Activated CD4-positive, alpha-beta T cell treated with anti-CD3 and anti-CD28 coated beads for 4 hours (primary cell): ENCODE results near the gene LMLN.
"Not testable (repeated sequence)": the region's sequence is repeated elsewhere in the genome, so short reads cannot be mapped to it uniquely, and the experiment has no call there.

Source experiments
- DNase-seq, 2 donors: peaks; one replicate each; pipeline ENCODE4 v3.0.0-alpha.2; 2020

The LMLN gene

DNA sequence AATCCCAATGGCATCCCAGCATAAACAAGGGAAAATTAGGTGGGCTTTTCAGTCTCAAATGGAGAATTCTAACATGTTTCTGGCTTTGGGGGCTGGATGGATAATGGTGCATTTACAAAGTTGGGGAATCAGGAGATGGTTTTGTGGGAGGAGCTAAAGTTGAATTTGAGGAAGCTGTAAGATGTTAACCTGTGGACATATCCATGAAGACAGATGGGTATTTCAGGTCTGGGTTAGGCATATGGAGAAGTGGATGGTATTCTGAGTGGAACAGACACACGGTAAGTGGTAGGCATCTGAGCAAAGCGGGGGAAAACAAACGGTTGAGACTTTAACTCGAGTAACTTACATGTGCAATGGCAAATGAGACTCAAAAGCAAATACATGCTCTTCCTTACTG lies 1.7 kb upstream of the LMLN start:
- DNase-seq: no peak

DNA sequence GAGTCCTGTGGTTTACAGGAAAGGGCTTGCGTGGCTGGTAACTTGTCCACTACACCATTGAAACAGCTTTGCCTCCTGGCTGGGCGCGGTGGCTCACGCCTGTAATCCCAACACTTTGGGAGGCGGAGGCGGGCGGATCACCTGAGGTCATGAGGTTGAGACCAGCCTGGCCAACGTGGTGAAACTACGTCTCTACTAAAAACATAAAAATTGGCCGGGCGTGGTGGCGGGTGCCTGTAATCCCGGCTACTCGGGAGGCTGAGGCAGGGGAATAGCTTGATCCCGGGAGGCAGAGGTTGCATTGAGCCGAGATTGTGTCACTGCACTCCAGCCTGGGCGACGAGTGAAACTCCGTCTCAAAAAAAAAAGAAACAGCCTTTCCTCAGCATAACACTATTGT lies 1.2 kb upstream of the LMLN start:
- not testable (repeated sequence) for DNase-seq

DNA sequence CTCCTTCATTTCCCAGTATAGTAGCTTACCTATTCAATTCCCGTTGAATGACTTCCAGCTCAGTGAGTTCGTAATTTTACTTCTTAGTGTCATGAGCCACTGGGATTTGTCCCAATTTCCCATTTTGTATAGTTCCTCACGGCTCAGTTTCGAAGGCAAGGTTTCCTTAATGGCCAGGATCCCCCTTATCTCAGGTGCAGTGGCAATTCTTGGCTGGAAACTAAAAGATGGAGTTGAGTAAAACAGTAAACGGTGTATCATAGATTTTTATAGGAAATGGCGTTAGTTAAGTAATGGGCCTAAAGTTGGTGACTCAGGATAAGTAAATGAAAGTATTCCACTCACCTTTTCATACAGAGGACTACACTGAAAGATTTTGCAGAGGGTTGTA lies 522 bp upstream of the LMLN start:
- DNase-seq: no peak

- no peak for DNase-seq
Observed at GRCh38 chr3:197960694-197961581, 921 bp downstream of the LMLN start.

GRCh38 chr3:197961582-197961945 lies 1.5 kb downstream of the LMLN start:
- no peak for DNase-seq

DNA sequence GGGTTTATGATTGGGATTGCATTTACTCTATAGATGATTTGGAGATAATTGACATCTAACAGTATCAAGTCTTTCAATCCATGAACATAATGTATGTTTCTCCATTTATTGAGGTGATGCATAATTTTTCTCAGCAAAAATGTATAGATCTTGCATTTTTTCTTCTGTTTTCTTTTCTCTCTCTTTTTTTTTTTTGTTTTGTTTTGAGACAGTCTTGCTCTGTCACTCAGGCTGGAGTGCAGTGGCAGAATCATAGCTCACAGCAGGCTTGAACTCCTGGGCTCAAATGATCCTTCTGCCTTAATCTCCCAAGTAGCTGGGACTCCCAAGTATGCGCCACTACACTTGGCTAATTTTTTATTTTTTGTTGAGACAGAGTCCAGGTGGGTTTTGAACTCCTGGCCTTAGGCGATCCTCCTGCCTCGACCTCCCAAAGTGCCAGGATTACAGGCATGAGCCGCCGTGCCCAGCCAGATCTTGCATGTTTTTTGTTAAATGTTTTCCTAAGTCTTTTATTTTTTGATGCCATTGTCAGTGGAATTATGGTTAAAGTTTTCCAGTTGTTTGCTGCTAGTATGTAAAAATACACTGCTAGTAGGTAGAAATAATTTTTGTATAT lies 3.1 kb downstream of the LMLN start:
- DNase-seq: no peak

DNA sequence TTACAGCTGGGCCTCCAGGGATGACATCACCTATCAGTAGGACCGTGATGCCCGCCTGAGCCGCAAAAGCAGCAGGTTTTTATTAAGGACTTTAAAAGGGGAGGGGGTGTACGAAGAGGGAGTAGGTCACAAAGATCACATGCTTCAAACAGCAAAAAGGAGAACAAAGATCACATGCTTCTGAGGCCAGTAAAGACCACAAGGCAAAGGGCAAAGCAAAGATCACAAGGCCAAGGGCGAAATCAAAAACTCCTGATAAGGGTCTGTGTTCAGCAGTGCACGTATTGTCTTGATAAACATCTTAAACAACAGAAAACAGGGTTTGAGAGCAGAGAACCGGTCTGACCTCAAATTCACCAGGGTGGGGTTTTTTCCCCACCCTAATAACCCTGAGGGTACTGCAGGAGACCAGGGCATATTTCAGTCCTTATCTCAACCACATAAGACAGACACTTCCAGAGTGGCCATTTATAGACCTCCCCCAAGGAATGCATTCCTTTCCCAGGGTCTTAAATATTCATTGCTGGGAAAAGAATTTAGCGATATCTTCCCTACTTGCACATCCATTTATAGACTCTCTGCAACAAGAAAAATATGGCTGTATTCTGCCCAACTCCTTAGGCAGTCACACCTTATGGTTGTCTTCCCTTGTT lies 7.4 kb downstream of the LMLN start:
- not testable (repeated sequence) for DNase-seq

- DNase-seq: no peak
Observed at GRCh38 chr3:197970588-197970987, 10.6 kb downstream of the LMLN start.

GRCh38 chr3:197974016-197974415 lies 14.0 kb downstream of the LMLN start:
- DNase-seq: no peak

DNA sequence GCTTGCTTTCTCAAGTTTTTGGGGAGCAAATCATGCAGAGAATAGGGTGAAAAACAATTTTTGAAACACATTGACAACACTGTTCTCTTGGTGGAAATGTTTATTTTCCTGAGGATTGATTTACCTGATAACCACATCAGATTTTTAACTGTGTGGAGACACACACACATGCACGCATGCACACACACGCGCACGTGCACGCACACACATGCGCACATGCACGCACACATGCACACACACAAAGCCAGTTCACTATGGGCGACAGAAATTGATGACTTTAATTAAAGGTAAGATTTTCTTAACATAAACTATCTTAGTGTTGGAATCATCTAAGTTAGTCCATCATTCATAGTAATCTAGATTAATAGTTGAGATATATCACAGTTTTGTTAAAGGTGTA lies 15.3 kb downstream of the LMLN start:
- DNase-seq: no peak

- no peak for DNase-seq
Observed at GRCh38 chr3:197983076-197983475, 23.1 kb downstream of the LMLN start.

DNA sequence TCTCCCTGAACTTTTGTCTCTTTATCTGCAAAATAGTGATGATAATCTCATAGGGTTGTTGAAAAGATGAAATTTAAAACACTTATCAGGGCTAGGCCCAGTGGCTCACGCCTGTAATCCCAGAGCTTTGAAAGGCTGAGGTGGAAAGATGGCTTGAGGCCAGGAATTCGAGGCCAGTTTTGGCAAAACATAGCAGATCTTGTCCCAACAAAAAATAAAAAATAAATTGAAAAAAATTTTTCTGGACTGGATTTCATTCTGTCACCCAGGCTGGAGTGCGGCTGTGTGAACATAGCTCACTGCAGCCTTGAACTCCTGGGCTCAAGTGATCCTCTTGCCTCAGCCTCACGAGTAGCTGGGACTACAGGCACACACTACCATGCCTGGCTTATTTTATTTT lies 29.6 kb downstream of the LMLN start:
- no peak for DNase-seq

DNA sequence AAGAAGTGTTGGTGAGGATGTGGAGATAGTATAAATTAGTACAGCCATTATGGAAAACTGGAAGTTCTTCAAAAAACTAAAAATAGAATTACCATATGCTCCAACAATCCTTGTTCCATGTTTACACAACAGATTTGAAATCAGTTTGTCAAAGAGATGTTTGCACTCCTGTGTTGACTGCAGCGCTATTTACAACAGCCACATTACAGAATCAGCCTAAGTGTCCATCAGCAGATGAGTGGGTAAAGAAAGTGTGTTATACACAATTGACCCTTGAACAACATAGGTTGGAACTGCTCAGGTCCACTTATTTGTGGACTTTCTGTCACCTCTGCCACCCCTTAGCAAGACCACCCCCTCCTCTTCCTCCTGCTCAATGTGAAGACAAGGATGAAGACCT lies 34.7 kb downstream of the LMLN start:
- no peak for DNase-seq

DNA sequence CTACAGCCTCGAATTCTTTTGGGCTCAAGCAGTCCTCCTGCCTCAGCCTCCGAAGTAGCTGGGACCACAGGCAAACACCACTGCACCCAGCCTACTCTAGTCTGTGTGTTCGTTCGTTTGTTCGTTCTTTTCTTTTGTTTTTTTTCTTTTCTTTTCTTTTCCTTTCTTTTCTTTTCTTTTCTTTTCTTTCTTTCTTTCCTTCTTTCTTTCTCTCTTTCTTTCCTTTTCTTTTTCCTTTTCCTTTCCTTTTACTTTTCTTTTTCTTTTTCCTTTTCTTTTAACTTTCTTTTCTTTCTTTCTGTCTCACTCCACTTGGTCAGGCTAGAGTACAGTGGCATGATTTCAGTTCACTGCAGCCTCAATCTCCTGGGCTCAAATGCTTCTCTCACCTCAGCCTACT lies 36.8 kb downstream of the LMLN start:
- no peak for DNase-seq

GRCh38 chr3:197997936-197998335 lies 37.9 kb downstream of the LMLN start:
- no peak for DNase-seq

- no peak for DNase-seq
Observed at GRCh38 chr3:198017090-198017489, 57.1 kb downstream of the LMLN start.

DNA sequence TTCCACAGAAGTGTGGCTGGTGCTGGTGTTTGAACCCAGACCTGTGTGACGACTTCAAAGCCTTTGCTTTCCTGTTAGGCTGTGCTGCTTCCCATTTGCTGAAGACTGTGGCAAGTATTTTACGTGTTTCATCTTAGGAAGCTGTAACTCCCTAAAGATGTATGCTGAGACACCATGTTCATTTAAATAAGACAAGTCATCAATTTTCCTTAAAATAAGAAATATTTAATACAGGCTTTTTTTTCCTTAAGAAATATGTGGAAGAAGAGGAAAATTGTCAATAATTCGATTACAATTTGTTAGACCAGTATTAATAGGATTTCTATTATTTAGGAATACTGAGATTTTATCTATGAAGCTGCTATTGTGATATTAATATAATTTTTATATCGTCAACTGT lies 58.4 kb downstream of the LMLN start:
- DNase-seq: no peak

DNA sequence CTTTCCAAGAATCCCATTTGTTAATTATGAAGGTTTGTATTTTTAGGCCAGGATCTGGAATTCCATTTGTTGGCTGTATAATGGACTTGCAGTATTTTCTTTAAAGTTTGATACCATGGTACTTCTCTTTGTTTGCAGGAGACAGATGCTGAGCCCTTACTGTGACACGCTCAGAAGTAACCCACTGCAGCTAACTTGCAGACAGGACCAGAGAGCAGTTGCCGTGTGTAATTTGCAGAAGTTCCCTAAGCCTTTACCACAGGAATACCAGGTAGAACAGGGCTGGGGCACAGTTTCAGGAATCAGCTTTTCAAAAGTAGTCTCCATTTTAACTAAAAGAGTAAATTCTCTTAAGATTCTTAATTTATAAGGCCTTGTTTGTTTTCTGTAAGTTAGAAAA lies 59.1 kb downstream of the LMLN start:
- no peak for DNase-seq

- no peak for DNase-seq
Observed at GRCh38 chr3:198021320-198021719, 61.3 kb downstream of the LMLN start.

- no peak for DNase-seq
Observed at GRCh38 chr3:198022604-198023003, 62.6 kb downstream of the LMLN start.

GRCh38 chr3:198025644-198026043 lies 65.6 kb downstream of the LMLN start:
- DNase-seq: no peak

DNA sequence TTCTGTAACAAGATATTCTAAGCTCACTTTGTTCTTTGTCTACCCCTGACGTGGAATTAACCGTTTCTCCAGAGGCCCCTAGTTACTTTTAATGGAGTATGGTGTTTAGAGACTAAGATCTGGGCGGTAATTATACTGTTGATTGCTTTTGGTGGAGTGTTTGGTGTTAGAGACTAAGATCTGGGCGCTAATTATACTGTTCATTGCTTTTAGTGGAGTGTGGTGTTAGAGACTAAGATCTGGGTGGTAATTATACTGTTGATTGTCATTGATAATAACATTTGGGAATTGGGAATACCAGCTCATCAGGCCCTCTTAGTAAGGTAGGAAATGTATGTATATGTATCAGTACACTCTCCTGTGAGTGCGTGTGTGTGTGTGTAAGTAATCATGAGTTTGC lies 66.6 kb downstream of the LMLN start:
- no peak for DNase-seq

- no peak for DNase-seq
Observed at GRCh38 chr3:198027045-198027798, 67.2 kb downstream of the LMLN start.
